Measurements from ENCODE around the gene TMEM273.
"Not testable (repeated sequence)": the region's sequence is repeated elsewhere in the genome, so short reads cannot be mapped to it uniquely, and the experiment has no call there.

The TMEM273 gene

DNA sequence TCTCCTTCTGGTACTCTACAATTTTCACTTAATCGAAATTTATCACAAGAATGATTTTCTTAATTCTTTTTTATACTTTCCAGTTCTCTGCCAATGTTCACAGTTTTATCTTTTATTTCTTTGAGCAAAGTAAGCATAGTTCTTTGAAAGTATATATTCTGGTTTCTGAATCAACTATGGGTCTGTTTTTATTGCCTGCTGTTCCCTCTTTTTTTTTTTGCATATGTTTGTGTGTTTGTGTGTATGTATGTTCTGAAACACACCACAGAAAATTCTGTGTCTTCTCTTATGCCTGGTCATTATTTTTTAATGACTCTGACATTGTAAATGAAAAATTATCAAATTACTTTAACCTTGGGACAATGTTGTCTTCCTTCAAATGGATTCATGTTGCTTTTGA is 15.9 kb upstream of the TMEM273 start:
- Histone ChIP-seq H2BK120ac (ENCODE audit: low read depth, low read length) (no peak overlapping the region), H2AK5ac (ENCODE audit: low read length) (no peak overlapping the region), H3K23ac (ENCODE audit: low read length) (no peak overlapping the region), H2BK15ac (replicated peaks; ENCODE audit: low read depth) (no peak overlapping the region), H3K79me2 (ENCODE audit: control insufficient read depth, insufficient read depth, low read length) (no peaks in the 10 kb centered on the region), H3K56ac (ENCODE audit: low read length) (no peak overlapping the region), H3K9ac (ENCODE audit: low read length) (no peak overlapping the region), H3K4me3 (ENCODE audit: low read length) (no peak overlapping the region), H3K27ac (ENCODE audit: low read depth, low read length) (no peak overlapping the region), H3K4me1 (ENCODE audit: control insufficient read depth, low read depth, low read length) (no peaks in the 10 kb centered on the region), H3K18ac (ENCODE audit: low read length) (no peak overlapping the region), H3K4me2 (ENCODE audit: low read length) (no peak overlapping the region), H3K79me1 (ENCODE audit: low read length) (no peaks in the 10 kb centered on the region), H4K5ac (ENCODE audit: low read length) (no peak overlapping the region), H3K4ac (ENCODE audit: low read depth, low read length) (no peak overlapping the region), H2BK5ac (ENCODE audit: low read length) (no peak overlapping the region), H3K27me3 (ENCODE audit: insufficient read depth, low read length, poor library complexity) (no peaks in the 10 kb centered on the region), H4K8ac (ENCODE audit: low read depth, low read length) (no peak overlapping the region), H3K36me3 (ENCODE audit: control insufficient read depth, insufficient read depth, low read length) (no peaks in the 10 kb centered on the region)
- no peak for DNase-seq
- WGBS (ENCODE audit: extremely low coverage, insufficient coverage, low lambda C conversion rate) = 100% methylated on average over 1 of the region's 1 CpG

DNA sequence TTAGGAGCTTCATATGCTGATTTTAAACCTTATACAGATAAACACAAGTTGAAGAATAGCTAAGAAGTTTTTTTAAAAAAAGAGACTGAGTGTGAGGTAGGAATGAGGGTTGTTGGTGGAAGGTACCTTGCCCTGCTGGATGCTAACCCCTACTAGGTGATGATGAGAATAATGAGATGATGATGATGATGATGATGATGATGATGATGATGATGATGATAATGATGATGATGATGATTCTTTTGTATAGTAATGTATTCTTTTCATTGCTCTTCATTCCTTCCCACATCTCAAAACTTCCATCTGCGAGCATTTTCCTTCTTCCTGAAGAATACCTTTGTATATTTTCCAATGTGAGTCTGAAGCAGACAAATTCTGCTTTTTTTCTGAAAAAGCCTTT is 14.1 kb upstream of the TMEM273 start:
- no CpG with 5 or more reads among the region's 1 CpG for WGBS (ENCODE audit: extremely low coverage, insufficient coverage, low lambda C conversion rate)

DNA sequence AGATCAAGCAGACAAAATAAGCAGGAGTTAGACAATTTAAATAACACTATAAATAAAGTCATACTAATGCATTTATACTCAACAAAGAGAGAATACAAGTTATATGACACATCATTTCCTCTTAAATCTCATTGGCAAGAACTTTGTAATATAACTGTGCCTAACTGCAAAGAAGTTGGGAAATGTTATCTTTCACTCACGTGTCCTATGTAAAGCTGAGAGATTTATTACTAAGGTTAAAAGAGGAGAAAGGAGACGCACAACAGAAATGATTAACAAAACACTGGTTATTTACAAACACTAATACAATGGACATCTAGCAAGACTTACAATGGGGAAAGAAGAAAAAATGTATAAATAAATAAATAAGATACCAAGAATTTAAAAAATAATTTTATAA is 12.7 kb upstream of the TMEM273 start:
- H3K36me3 ChIP-seq (ENCODE audit: control insufficient read depth, insufficient read depth, low read length) = no peaks in the 10 kb centered on the region
- no peak overlapping the region for H2BK15ac ChIP-seq (replicated peaks; ENCODE audit: low read depth)
- no peak overlapping the region for H3K56ac ChIP-seq (ENCODE audit: low read length)
- H3K79me2 ChIP-seq (ENCODE audit: control insufficient read depth, insufficient read depth, low read length) = no peaks in the 10 kb centered on the region
- H3K27me3 ChIP-seq (ENCODE audit: insufficient read depth, low read length, poor library complexity) = no peaks in the 10 kb centered on the region
- no peak overlapping the region for H2AK5ac ChIP-seq (ENCODE audit: low read length)
- H3K18ac ChIP-seq (ENCODE audit: low read length) = no peak overlapping the region
- H3K4me1 ChIP-seq (ENCODE audit: control insufficient read depth, low read depth, low read length) = no peaks in the 10 kb centered on the region
- no peak overlapping the region for H2BK120ac ChIP-seq (ENCODE audit: low read depth, low read length)
- no peak overlapping the region for H3K4ac ChIP-seq (ENCODE audit: low read depth, low read length)
- H3K4me2 ChIP-seq (ENCODE audit: low read length) = no peak overlapping the region
- H4K5ac ChIP-seq (ENCODE audit: low read length) = no peak overlapping the region
- DNase-seq = no peak
- no peak overlapping the region for H4K8ac ChIP-seq (ENCODE audit: low read depth, low read length)
- H3K27ac ChIP-seq (ENCODE audit: low read depth, low read length) = no peak overlapping the region
- H3K79me1 ChIP-seq (ENCODE audit: low read length) = no peaks in the 10 kb centered on the region
- no CpG with 5 or more reads among the region's 2 CpGs for WGBS (ENCODE audit: extremely low coverage, insufficient coverage, low lambda C conversion rate)
- H2BK5ac ChIP-seq (ENCODE audit: low read length) = no peak overlapping the region
- no peak overlapping the region for H3K9ac ChIP-seq (ENCODE audit: low read length)
- no peak overlapping the region for H3K4me3 ChIP-seq (ENCODE audit: low read length)
- no peak overlapping the region for H3K23ac ChIP-seq (ENCODE audit: low read length)

More for the DNA sequence above, 14.1 kb upstream of the TMEM273 start:
- Histone ChIP-seq H3K4me3 (ENCODE audit: low read length) (no peak overlapping the region), H3K4me2 (ENCODE audit: low read length) (no peak overlapping the region), H2BK5ac (ENCODE audit: low read length) (no peak overlapping the region), H3K27me3 (ENCODE audit: insufficient read depth, low read length, poor library complexity) (no peaks in the 10 kb centered on the region), H2AK5ac (ENCODE audit: low read length) (no peak overlapping the region), H3K18ac (ENCODE audit: low read length) (no peak overlapping the region), H3K4ac (ENCODE audit: low read depth, low read length) (no peak overlapping the region), H3K9ac (ENCODE audit: low read length) (no peak overlapping the region), H3K27ac (ENCODE audit: low read depth, low read length) (no peak overlapping the region), H2BK120ac (ENCODE audit: low read depth, low read length) (no peak overlapping the region), H3K79me2 (ENCODE audit: control insufficient read depth, insufficient read depth, low read length) (no peaks in the 10 kb centered on the region), H3K4me1 (ENCODE audit: control insufficient read depth, low read depth, low read length) (no peaks in the 10 kb centered on the region), H3K79me1 (ENCODE audit: low read length) (no peaks in the 10 kb centered on the region), H3K56ac (ENCODE audit: low read length) (no peak overlapping the region), H2BK15ac (replicated peaks; ENCODE audit: low read depth) (no peak overlapping the region), H4K5ac (ENCODE audit: low read length) (no peak overlapping the region), H3K36me3 (ENCODE audit: control insufficient read depth, insufficient read depth, low read length) (no peaks in the 10 kb centered on the region), H4K8ac (ENCODE audit: low read depth, low read length) (no peak overlapping the region), H3K23ac (ENCODE audit: low read length) (no peak overlapping the region)
- DNase-seq = no peak

DNA sequence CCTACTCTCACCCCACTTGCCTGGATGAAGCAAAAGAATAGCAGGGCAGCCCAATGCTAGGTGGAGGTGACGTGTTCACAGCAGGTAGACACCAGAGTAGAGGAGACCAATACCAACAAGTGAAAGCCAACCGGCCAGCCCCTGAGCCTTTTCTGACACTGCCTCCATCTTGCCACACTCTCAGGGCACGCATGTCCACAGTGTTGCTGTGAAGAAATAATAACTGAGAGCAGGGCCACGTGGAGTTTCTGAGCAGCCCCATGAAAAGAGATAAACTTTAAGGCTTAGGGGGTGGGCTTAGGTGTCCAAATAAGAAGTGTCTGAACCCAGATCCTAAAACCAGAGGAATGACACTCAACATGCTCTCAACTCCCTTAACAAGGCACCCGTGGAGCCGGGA is 9.0 kb upstream of the TMEM273 start:
- no peak overlapping the region for H2BK5ac ChIP-seq (ENCODE audit: low read length)
- H2BK120ac ChIP-seq (ENCODE audit: low read depth, low read length) = no peak overlapping the region
- H3K79me1 ChIP-seq (ENCODE audit: low read length) = no peaks in the 10 kb centered on the region
- H3K36me3 ChIP-seq (ENCODE audit: control insufficient read depth, insufficient read depth, low read length) = no peaks in the 10 kb centered on the region
- no peak overlapping the region for H3K56ac ChIP-seq (ENCODE audit: low read length)
- no peak overlapping the region for H3K4ac ChIP-seq (ENCODE audit: low read depth, low read length)
- DNase-seq = no peak
- H2BK15ac ChIP-seq (replicated peaks; ENCODE audit: low read depth) = no peak overlapping the region
- no peak overlapping the region for H3K9ac ChIP-seq (ENCODE audit: low read length)
- no peaks in the 10 kb centered on the region for H3K4me1 ChIP-seq (ENCODE audit: control insufficient read depth, low read depth, low read length)
- H3K4me2 ChIP-seq (ENCODE audit: low read length) = no peak overlapping the region
- H3K79me2 ChIP-seq (ENCODE audit: control insufficient read depth, insufficient read depth, low read length) = no peaks in the 10 kb centered on the region
- H3K27ac ChIP-seq (ENCODE audit: low read depth, low read length) = no peak overlapping the region
- no CpG with 5 or more reads among the region's 6 CpGs for WGBS (ENCODE audit: extremely low coverage, insufficient coverage, low lambda C conversion rate)
- no peak overlapping the region for H3K4me3 ChIP-seq (ENCODE audit: low read length)
- no peak overlapping the region for H2AK5ac ChIP-seq (ENCODE audit: low read length)
- no peak overlapping the region for H4K8ac ChIP-seq (ENCODE audit: low read depth, low read length)
- H3K27me3 ChIP-seq (ENCODE audit: insufficient read depth, low read length, poor library complexity) = no peaks in the 10 kb centered on the region
- no peak overlapping the region for H3K18ac ChIP-seq (ENCODE audit: low read length)
- H4K5ac ChIP-seq (ENCODE audit: low read length) = no peak overlapping the region
- no peak overlapping the region for H3K23ac ChIP-seq (ENCODE audit: low read length)

DNA sequence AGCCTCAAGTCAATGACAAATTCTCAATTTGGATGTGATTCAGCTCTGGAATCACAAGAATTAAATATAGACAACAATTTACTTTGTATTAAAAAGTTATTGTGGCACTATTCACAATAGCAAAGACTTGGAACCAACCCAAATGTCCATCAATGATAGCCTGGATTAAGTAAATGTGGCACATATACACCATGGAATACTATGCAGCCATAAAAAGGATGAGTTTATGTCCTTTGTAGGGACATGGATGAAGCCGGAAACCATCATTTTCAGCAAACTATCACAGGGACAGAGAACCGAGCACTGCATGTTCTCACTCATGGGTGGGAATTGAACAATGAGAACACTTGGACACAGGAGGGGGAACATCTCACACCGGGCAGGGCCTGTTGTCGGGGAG is 7.7 kb upstream of the TMEM273 start:
- no CpG with 5 or more reads among the region's 4 CpGs for WGBS (ENCODE audit: extremely low coverage, insufficient coverage, low lambda C conversion rate)
- not testable (repeated sequence) for H4K8ac ChIP-seq (ENCODE audit: low read depth, low read length); H2BK5ac ChIP-seq (ENCODE audit: low read length); DNase-seq; H3K4me2 ChIP-seq (ENCODE audit: low read length); H3K23ac ChIP-seq (ENCODE audit: low read length); H3K27ac ChIP-seq (ENCODE audit: low read depth, low read length); H2BK15ac ChIP-seq (replicated peaks; ENCODE audit: low read depth); H3K27me3 ChIP-seq (ENCODE audit: insufficient read depth, low read length, poor library complexity); H3K4me3 ChIP-seq (ENCODE audit: low read length); H3K36me3 ChIP-seq (ENCODE audit: control insufficient read depth, insufficient read depth, low read length); H3K79me1 ChIP-seq (ENCODE audit: low read length); H3K56ac ChIP-seq (ENCODE audit: low read length); H3K4ac ChIP-seq (ENCODE audit: low read depth, low read length); H4K5ac ChIP-seq (ENCODE audit: low read length); H3K9ac ChIP-seq (ENCODE audit: low read length); H2AK5ac ChIP-seq (ENCODE audit: low read length); H3K18ac ChIP-seq (ENCODE audit: low read length); H2BK120ac ChIP-seq (ENCODE audit: low read depth, low read length); H3K4me1 ChIP-seq (ENCODE audit: control insufficient read depth, low read depth, low read length); H3K79me2 ChIP-seq (ENCODE audit: control insufficient read depth, insufficient read depth, low read length)

DNA sequence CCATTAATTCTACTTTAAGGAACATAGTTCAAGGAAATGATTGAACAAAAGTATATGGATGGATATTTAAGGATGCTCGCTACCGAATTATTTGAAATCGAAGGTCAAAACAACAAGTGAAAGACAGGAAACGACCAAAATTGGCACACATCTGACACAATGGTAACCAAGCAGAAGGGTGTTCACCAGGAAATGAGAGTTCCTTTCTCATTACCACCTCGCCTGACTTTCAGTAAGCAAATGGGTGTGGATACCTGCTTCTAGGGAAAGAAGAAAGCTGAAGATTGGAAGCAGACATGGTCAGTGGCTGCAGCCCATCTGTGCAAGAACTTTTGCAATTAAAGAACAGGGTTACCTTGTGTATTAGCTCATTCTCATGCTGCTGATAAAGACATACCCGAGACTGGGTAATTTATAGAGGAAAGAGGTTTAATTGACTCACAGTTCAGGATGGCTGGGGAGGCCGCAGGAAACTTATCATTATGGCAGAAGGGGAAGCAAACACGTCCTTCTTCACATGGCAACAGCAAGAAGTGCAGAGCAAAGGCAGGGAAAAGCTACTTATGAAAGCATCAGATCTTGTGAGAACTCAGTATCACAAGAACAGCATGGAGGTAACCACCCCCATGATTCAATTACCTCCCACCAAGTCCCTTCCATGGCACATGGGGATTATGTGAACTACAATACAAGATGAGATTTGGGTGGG is 6.2 kb upstream of the TMEM273 start:
- H3K4me2 ChIP-seq (ENCODE audit: low read length) = no peak overlapping the region
- H3K56ac ChIP-seq (ENCODE audit: low read length) = no peak overlapping the region
- no peaks in the 10 kb centered on the region for H3K36me3 ChIP-seq (ENCODE audit: control insufficient read depth, insufficient read depth, low read length)
- H4K5ac ChIP-seq (ENCODE audit: low read length) = no peak overlapping the region
- no peak overlapping the region for H3K4me3 ChIP-seq (ENCODE audit: low read length)
- no peak overlapping the region for H2AK5ac ChIP-seq (ENCODE audit: low read length)
- H3K23ac ChIP-seq (ENCODE audit: low read length) = no peak overlapping the region
- no peak overlapping the region for H3K4ac ChIP-seq (ENCODE audit: low read depth, low read length)
- no peaks in the 10 kb centered on the region for H3K27me3 ChIP-seq (ENCODE audit: insufficient read depth, low read length, poor library complexity)
- WGBS (ENCODE audit: extremely low coverage, insufficient coverage, low lambda C conversion rate) = no CpG with 5 or more reads among the region's 8 CpGs
- no peaks in the 10 kb centered on the region for H3K79me1 ChIP-seq (ENCODE audit: low read length)
- no peak overlapping the region for H2BK5ac ChIP-seq (ENCODE audit: low read length)
- no peak for DNase-seq
- H3K9ac ChIP-seq (ENCODE audit: low read length) = no peak overlapping the region
- no peak overlapping the region for H3K27ac ChIP-seq (ENCODE audit: low read depth, low read length)
- H2BK15ac ChIP-seq (replicated peaks; ENCODE audit: low read depth) = no peak overlapping the region
- no peak overlapping the region for H3K18ac ChIP-seq (ENCODE audit: low read length)
- H3K4me1 ChIP-seq (ENCODE audit: control insufficient read depth, low read depth, low read length) = no peaks in the 10 kb centered on the region
- no peak overlapping the region for H2BK120ac ChIP-seq (ENCODE audit: low read depth, low read length)
- H3K79me2 ChIP-seq (ENCODE audit: control insufficient read depth, insufficient read depth, low read length) = no peaks in the 10 kb centered on the region
- H4K8ac ChIP-seq (ENCODE audit: low read depth, low read length) = no peak overlapping the region

All from mesendoderm (in vitro differentiated cells).